ENCODE data around the gene DENND6A. TPM values are rescaled to one million over a fixed set of nuclear protein-coding genes. Genes with fewer than 3 reads are reported as not detected.

The DENND6A gene
- total and polyA plus RNA-seq, 2 of the 13 experiments (the other 11 are each of a cell fraction or from before 2014, with no cell fraction given), result 9.4 to 11.1 TPM

DNA sequence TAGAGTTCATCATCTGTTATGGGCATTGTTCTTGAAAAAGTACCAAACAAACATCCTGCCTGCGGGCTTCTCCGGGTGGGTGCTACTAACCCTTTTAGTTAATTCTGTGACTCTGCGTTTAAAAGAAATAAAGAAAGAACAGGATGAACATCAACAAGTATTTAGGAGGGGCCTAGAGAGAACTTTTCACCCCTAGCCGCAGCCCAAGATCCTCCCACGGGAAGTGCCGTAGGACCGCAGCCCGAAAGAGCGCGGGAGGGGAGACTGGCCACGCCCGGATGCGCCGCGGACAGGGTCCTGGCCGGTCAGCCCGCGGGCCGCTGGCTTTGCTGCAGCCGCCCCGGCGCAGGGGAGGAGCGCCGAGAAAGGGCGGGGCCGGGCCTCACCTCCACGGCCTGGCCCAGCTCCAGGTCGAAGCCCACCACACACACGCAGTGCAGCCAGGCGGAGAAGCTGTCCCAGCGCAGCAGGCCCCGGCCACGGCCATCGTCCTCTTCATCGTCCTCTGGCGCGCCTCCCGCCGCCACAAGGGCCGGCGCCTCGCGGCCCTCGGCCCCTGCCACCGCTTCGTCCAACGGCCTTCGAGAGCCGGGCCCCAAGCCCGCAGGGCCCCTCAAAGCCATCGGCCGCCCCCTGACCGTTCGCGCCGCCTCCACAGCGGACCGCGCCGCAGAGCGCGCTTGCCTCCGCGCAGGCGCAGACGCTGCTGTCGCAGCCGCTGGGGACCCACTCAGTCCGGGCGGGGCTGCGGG is at the start of gene DENND6A (continued):
- TF ChIP-seq ZNF496 (CRISPR knock-in tag; IDR thresholded peaks at IDR 0.05; ENCODE audit: insufficient replicate concordance) (no peak), JUND (CRISPR knock-in tag; IDR thresholded peaks at IDR 0.05) (no peak), ZNF816 (CRISPR knock-in tag; IDR thresholded peaks at IDR 0.05; ENCODE audit: borderline replicate concordance) (peak; percentile 88), NPAS2 (CRISPR knock-in tag; IDR thresholded peaks at IDR 0.05; ENCODE audit: borderline replicate concordance) (no peak), ZNF354B (CRISPR knock-in tag; IDR thresholded peaks at IDR 0.05) (no peak), ZNF331 (CRISPR knock-in tag; IDR thresholded peaks at IDR 0.05) (peak; percentile 81), ZNF383 (CRISPR knock-in tag; IDR thresholded peaks at IDR 0.05; ENCODE audit: borderline replicate concordance) (peak; percentile 90; the same call in 1 of the 2 replicates), SP2 (CRISPR knock-in tag; IDR thresholded peaks at IDR 0.05) (0 out of 2 replicates have a peak, but pooled peaks have one; percentile 33), FOXP1 (IDR thresholded peaks at IDR 0.05) (no peak), FOXP1 (CRISPR knock-in tag; IDR thresholded peaks at IDR 0.05) (no peak), PAWR (CRISPR knock-in tag; IDR thresholded peaks at IDR 0.05; ENCODE audit: borderline replicate concordance) (no peak), HDAC6 (IDR thresholded peaks at IDR 0.05; ENCODE audit: low read depth, low read length) (no peak), ATAD3A (CRISPR knock-in tag; IDR thresholded peaks at IDR 0.05) (no peak), NR1H2 (CRISPR knock-in tag; IDR thresholded peaks at IDR 0.05; ENCODE audit: borderline replicate concordance, low read depth) (no peak; the same call in 1 of the 2 replicates), ZNF749 (CRISPR knock-in tag; IDR thresholded peaks at IDR 0.05; ENCODE audit: borderline replicate concordance) (peak; percentile 97), CBX2 (IDR thresholded peaks at IDR 0.05; ENCODE audit: low read depth, low read length) (no peak), CBX2 (CRISPR knock-in tag; IDR thresholded peaks at IDR 0.05; ENCODE audit: low read depth) (no peak), ZNF850 (CRISPR knock-in tag; conservative IDR thresholded peaks at IDR 0.05) (no peak), ZNF775 (CRISPR knock-in tag; IDR thresholded peaks at IDR 0.05; ENCODE audit: borderline replicate concordance) (no peak), ZKSCAN8 (CRISPR knock-in tag; IDR thresholded peaks at IDR 0.05; ENCODE audit: borderline replicate concordance) (no peak), HMG20B (CRISPR knock-in tag; conservative IDR thresholded peaks at IDR 0.05) (no peak), ZSCAN20 (CRISPR knock-in tag; IDR thresholded peaks at IDR 0.05; ENCODE audit: borderline replicate concordance) (0 out of 2 replicates have a peak, but pooled peaks have one; percentile 81)
- TF ChIP-seq, protein P1, sequence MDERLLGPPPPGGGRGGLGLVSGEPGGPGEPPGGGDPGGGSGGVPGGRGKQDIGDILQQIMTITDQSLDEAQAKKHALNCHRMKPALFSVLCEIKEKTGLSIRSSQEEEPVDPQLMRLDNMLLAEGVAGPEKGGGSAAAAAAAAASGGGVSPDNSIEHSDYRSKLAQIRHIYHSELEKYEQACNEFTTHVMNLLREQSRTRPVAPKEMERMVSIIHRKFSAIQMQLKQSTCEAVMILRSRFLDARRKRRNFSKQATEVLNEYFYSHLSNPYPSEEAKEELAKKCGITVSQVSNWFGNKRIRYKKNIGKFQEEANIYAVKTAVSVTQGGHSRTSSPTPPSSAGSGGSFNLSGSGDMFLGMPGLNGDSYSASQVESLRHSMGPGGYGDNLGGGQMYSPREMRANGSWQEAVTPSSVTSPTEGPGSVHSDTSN (CRISPR knock-in tag; IDR thresholded peaks at IDR 0.05), result no peak
- TF ChIP-seq, protein P2, sequence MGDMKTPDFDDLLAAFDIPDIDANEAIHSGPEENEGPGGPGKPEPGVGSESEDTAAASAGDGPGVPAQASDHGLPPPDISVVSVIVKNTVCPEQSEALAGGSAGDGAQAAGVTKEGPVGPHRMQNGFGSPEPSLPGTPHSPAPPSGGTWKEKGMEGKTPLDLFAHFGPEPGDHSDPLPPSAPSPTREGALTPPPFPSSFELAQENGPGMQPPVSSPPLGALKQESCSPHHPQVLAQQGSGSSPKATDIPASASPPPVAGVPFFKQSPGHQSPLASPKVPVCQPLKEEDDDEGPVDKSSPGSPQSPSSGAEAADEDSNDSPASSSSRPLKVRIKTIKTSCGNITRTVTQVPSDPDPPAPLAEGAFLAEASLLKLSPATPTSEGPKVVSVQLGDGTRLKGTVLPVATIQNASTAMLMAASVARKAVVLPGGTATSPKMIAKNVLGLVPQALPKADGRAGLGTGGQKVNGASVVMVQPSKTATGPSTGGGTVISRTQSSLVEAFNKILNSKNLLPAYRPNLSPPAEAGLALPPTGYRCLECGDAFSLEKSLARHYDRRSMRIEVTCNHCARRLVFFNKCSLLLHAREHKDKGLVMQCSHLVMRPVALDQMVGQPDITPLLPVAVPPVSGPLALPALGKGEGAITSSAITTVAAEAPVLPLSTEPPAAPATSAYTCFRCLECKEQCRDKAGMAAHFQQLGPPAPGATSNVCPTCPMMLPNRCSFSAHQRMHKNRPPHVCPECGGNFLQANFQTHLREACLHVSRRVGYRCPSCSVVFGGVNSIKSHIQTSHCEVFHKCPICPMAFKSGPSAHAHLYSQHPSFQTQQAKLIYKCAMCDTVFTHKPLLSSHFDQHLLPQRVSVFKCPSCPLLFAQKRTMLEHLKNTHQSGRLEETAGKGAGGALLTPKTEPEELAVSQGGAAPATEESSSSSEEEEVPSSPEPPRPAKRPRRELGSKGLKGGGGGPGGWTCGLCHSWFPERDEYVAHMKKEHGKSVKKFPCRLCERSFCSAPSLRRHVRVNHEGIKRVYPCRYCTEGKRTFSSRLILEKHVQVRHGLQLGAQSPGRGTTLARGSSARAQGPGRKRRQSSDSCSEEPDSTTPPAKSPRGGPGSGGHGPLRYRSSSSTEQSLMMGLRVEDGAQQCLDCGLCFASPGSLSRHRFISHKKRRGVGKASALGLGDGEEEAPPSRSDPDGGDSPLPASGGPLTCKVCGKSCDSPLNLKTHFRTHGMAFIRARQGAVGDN (CRISPR knock-in tag; IDR thresholded peaks at IDR 0.05), result peak; percentile 99
- TF ChIP-seq, protein P3, sequence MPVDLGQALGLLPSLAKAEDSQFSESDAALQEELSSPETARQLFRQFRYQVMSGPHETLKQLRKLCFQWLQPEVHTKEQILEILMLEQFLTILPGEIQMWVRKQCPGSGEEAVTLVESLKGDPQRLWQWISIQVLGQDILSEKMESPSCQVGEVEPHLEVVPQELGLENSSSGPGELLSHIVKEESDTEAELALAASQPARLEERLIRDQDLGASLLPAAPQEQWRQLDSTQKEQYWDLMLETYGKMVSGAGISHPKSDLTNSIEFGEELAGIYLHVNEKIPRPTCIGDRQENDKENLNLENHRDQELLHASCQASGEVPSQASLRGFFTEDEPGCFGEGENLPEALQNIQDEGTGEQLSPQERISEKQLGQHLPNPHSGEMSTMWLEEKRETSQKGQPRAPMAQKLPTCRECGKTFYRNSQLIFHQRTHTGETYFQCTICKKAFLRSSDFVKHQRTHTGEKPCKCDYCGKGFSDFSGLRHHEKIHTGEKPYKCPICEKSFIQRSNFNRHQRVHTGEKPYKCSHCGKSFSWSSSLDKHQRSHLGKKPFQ (CRISPR knock-in tag; IDR thresholded peaks at IDR 0.05; ENCODE audit: insufficient replicate concordance), result peak; percentile 71
